NCI-H1694 treated with DMSO at 0.1 percent for 48 hours (cell line): Measurements from ENCODE around the gene GTPBP8.
"Not testable (repeated sequence)": the region's sequence is repeated elsewhere in the genome, so short reads cannot be mapped to it uniquely, and the experiment has no call there.

Experiments
- DNase-seq: peaks from one replicate; lab custom pipeline; 2025; lab: John Stamatoyannopoulos, UW

The GTPBP8 gene

GRCh38 chr3:113000691-113001090 lies 9.9 kb downstream of the GTPBP8 start:
- DNase-seq: no peak

- DNase-seq: no peak
Measured at GRCh38 chr3:113002037-113002436, 11.3 kb downstream of the GTPBP8 start.

GRCh38 chr3:113002679-113003078 lies 11.9 kb downstream of the GTPBP8 start:
- no peak for DNase-seq

- DNase-seq: no peak
Measured at GRCh38 chr3:113005611-113006010, 14.8 kb downstream of the GTPBP8 start.

GRCh38 chr3:113006359-113007056 lies 15.7 kb downstream of the GTPBP8 start:
- no peak for DNase-seq

- no peak for DNase-seq
Measured at GRCh38 chr3:113008117-113008516, 17.3 kb downstream of the GTPBP8 start.

- DNase-seq: no peak
Measured at GRCh38 chr3:113013593-113013992, 22.8 kb downstream of the GTPBP8 start.

- DNase-seq: peak; percentile 13
Measured at GRCh38 chr3:113018536-113019181, 27.9 kb downstream of the GTPBP8 start.

GRCh38 chr3:113019182-113020137 lies 28.7 kb downstream of the GTPBP8 start:
- DNase-seq: peak; percentile 82

GRCh38 chr3:113021471-113021870 lies 30.7 kb downstream of the GTPBP8 start:
- DNase-seq: no peak

- no peak for DNase-seq
Measured at GRCh38 chr3:113034011-113034410, 43.2 kb downstream of the GTPBP8 start.

- peak; percentile 58 for DNase-seq
Measured at GRCh38 chr3:113035387-113035982, 44.7 kb downstream of the GTPBP8 start.

GRCh38 chr3:113038328-113038727 lies 47.5 kb downstream of the GTPBP8 start:
- DNase-seq: no peak

- DNase-seq: no peak
Measured at GRCh38 chr3:113039546-113039945, 48.8 kb downstream of the GTPBP8 start.

- no peak for DNase-seq
Measured at GRCh38 chr3:113040231-113040630, 49.4 kb downstream of the GTPBP8 start.

GRCh38 chr3:113043686-113044085 lies 52.9 kb downstream of the GTPBP8 start:
- DNase-seq: no peak

GRCh38 chr3:113046186-113046965 lies 55.6 kb downstream of the GTPBP8 start:
- DNase-seq: not testable (repeated sequence)

GRCh38 chr3:113051302-113051711 lies 60.5 kb downstream of the GTPBP8 start:
- peak; percentile 78 for DNase-seq
